H1 (cell line): ENCODE measurements around the gene ALOX5AP. TPM values are rescaled to one million over a fixed set of nuclear protein-coding genes. Genes with fewer than 3 reads are reported as not detected.

Experiments used
- CTCF ChIA-PET: fragments of 300-600 bp; sonication (Branson Sonifier 250); formaldehyde crosslinking; loops from one replicate; lab custom pipeline; 2021; ENCODE audit not compliant: partially characterized antibody; lab: Charles Lee
- POLR2A ChIA-PET: fragments of 300-600 bp; sonication (Branson Sonifier 250); formaldehyde crosslinking; loops from one replicate; lab custom pipeline; 2021; ENCODE audit warnings: inconsistent platforms; ENCODE audit not compliant: partially characterized antibody; lab: Charles Lee
- DNase-seq, 2 experiments: peaks; one replicate each; pipeline versions ENCODE4 v3.0.0 to v3.0.0-alpha.2; 2010 to 2022; ENCODE audit warnings: low spot score in 2 of 2, low read depth in 1 of 2, mixed read lengths in 1 of 2
- FAIRE-seq: peaks from 2 replicates; lab custom pipeline; 2011; peaks lifted over from hg19 to GRCh38; lab: Jason Lieb, UNC
- H2AFZ ChIP-seq: 2 replicates; pipeline ENCODE4 v1.8.1; 2012; ENCODE audit warnings: low read length, inconsistent platforms
- H2AK5ac ChIP-seq: 2 replicates; pipeline ENCODE4 v1.6.1; 2013; ENCODE audit warnings: low read depth, low read length
- H2BK120ac ChIP-seq: replicated peaks from 2 replicates; pipeline ENCODE3; 2013; ENCODE audit warnings: low read depth, low read length, inconsistent platforms
- H2BK12ac ChIP-seq: 2 replicates; pipeline ENCODE4 v1.6.1; 2013; ENCODE audit warnings: low read depth, low read length
- H2BK15ac ChIP-seq: 2 replicates; pipeline ENCODE4 v1.6.1; 2013; ENCODE audit warnings: low read length
- H2BK20ac ChIP-seq: 2 replicates; pipeline ENCODE4 v1.6.1; 2013; ENCODE audit warnings: low read length
- H2BK5ac ChIP-seq: 2 replicates; pipeline ENCODE4 v1.6.1; 2013; ENCODE audit warnings: low read depth, low read length
- H3K14ac ChIP-seq: 2 replicates; pipeline ENCODE4 v1.6.1; 2013; ENCODE audit warnings: inconsistent platforms; ENCODE audit not compliant: insufficient read length
- H3K18ac ChIP-seq: 2 replicates; pipeline ENCODE4 v1.6.1; 2013; ENCODE audit warnings: low read length; ENCODE audit errors: extremely low read depth
- H3K23ac ChIP-seq: 2 replicates; pipeline ENCODE4 v1.6.1; 2013; ENCODE audit warnings: inconsistent platforms; ENCODE audit not compliant: insufficient read length
- H3K23me2 ChIP-seq: 2 replicates; pipeline ENCODE4 v1.6.1; 2013; ENCODE audit warnings: low read depth, low read length
- H3K27ac ChIP-seq: 2 replicates; pipeline ENCODE4 v1.6.1; 2011; ENCODE audit warnings: low read depth, low read length, inconsistent platforms
- H3K27me3 ChIP-seq, 4 experiments: replicated peaks in 1 of 4; 1 replicate in 1 of 4; 2 replicates in 3 of 4; pipeline versions ENCODE4 v1.6.1 to v1.8.1; 2011 to 2013; ENCODE audit warnings: low read length in 3 of 4, mild to moderate bottlenecking in 3 of 4, inconsistent platforms in 2 of 4, mixed read lengths in 2 of 4, moderate library complexity in 1 of 4; ENCODE audit not compliant: control insufficient read depth in 3 of 4, insufficient read depth in 3 of 4; ENCODE audit errors: extremely low read depth in 1 of 4
- H3K36me3 ChIP-seq, 4 experiments: 2 replicates each; pipeline versions ENCODE4 v1.6.1 to v1.8.1; 2011 to 2013; ENCODE audit warnings: mild to moderate bottlenecking in 4 of 4, low read length in 3 of 4, moderate library complexity in 2 of 4, control low read depth in 1 of 4, inconsistent platforms in 1 of 4; ENCODE audit not compliant: insufficient read depth in 4 of 4, control insufficient read depth in 2 of 4
- H3K4ac ChIP-seq: replicated peaks from 2 replicates; pipeline ENCODE3; 2013; ENCODE audit warnings: low read length, low read depth, mixed read lengths, inconsistent platforms; ENCODE audit not compliant: insufficient read length
- H3K4me1 ChIP-seq, 4 experiments: replicated peaks in 1 of 4; 1 replicate in 1 of 4; 2 replicates in 3 of 4; pipeline versions ENCODE4 v1.6.1 to v1.8.1; 2011 to 2013; ENCODE audit warnings: low read length in 3 of 4, inconsistent platforms in 2 of 4, mixed read lengths in 1 of 4; ENCODE audit not compliant: insufficient read depth in 4 of 4, control insufficient read depth in 3 of 4
- H3K4me2 ChIP-seq, 2 experiments: 2 replicates each; pipeline versions ENCODE4 v1.6.1 to v1.8.1; 2011 to 2013; ENCODE audit warnings: low read depth in 2 of 2, low read length in 2 of 2, control low read depth in 1 of 2, inconsistent platforms in 1 of 2, mild to moderate bottlenecking in 1 of 2; ENCODE audit not compliant: insufficient read depth in 1 of 2
- H3K4me3 ChIP-seq, 4 experiments: fragments of 200-600, 300-600 bp in 1 of 4; sonication (generic), shearing (Covaris generic), sonication (Bioruptor Twin) in 1 of 4; 2 replicates each; pipeline versions ENCODE4 v1.5.1 to v1.8.1; 2011 to 2016; ENCODE audit warnings: low read length in 4 of 4, low read depth in 3 of 4, control low read depth in 2 of 4, inconsistent platforms in 2 of 4, mild to moderate bottlenecking in 2 of 4, mixed read lengths in 1 of 4, moderate library complexity in 1 of 4; ENCODE audit not compliant: insufficient read depth in 2 of 4; ENCODE audit errors: extremely low read depth in 1 of 4
- H3K56ac ChIP-seq: replicated peaks from 2 replicates; pipeline ENCODE3; 2013; ENCODE audit warnings: low read depth, mild to moderate bottlenecking, mixed read lengths, low read length, inconsistent platforms; ENCODE audit not compliant: insufficient read length
- H3K79me1 ChIP-seq: 2 replicates; pipeline ENCODE4 v1.6.1; 2013; ENCODE audit warnings: low read depth, low read length, control low read depth
- H3K79me2 ChIP-seq, 2 experiments: 2 replicates each; pipeline versions ENCODE4 v1.6.1 to v1.8.1; 2012 to 2013; ENCODE audit warnings: low read length in 2 of 2, mild to moderate bottlenecking in 2 of 2, inconsistent platforms in 1 of 2; ENCODE audit not compliant: insufficient read depth in 2 of 2, control insufficient read depth in 1 of 2
- H3K9ac ChIP-seq, 4 experiments: replicated peaks in 1 of 4; 1 replicate in 1 of 4; 2 replicates in 3 of 4; pipeline versions ENCODE4 v1.6.1 to v1.8.1; 2011 to 2013; ENCODE audit warnings: low read depth in 3 of 4, low read length in 3 of 4, control low read depth in 2 of 4, mild to moderate bottlenecking in 2 of 4, moderate library complexity in 2 of 4, inconsistent platforms in 1 of 4; ENCODE audit errors: extremely low read depth in 1 of 4
- H3K9me3 ChIP-seq, 2 experiments: 2 replicates each; pipeline versions ENCODE4 v1.6.1 to v1.8.1; 2012 to 2013; ENCODE audit warnings: mild to moderate bottlenecking in 2 of 2, moderate library complexity in 2 of 2, control low read depth in 1 of 2, inconsistent platforms in 1 of 2, low read depth in 1 of 2, low read length in 1 of 2, mixed read lengths in 1 of 2; ENCODE audit not compliant: insufficient read depth in 2 of 2
- H4K20me1 ChIP-seq, 2 experiments: replicated peaks in 1 of 2; 2 replicates each; pipeline versions ENCODE3 to v1.8.1; 2011 to 2013; ENCODE audit warnings: inconsistent platforms in 2 of 2, low read length in 2 of 2, mild to moderate bottlenecking in 1 of 2; ENCODE audit not compliant: insufficient read depth in 2 of 2, control insufficient read depth in 1 of 2
- H4K5ac ChIP-seq: 2 replicates; pipeline ENCODE4 v1.6.1; 2013; ENCODE audit warnings: low read length, low read depth, mixed read lengths, inconsistent platforms; ENCODE audit not compliant: insufficient read length
- H4K8ac ChIP-seq: 2 replicates; pipeline ENCODE4 v1.8.0; 2013; ENCODE audit warnings: mild to moderate bottlenecking, moderate library complexity, low read length, inconsistent platforms; ENCODE audit not compliant: insufficient read depth; ENCODE audit errors: extremely low read depth
- H4K91ac ChIP-seq: replicated peaks from 2 replicates; pipeline ENCODE3; 2013; ENCODE audit warnings: low read length, mixed read lengths, inconsistent platforms; ENCODE audit not compliant: insufficient read length
- BACH1 ChIP-seq: IDR thresholded peaks from 2 replicates; pipeline ENCODE4 v1.6.1; 2012; ENCODE audit warnings: low read length, improper control_type of control experiment
- CEBPB ChIP-seq: IDR thresholded peaks from 2 replicates; pipeline ENCODE4 v1.6.1; 2012; ENCODE audit warnings: low read depth, low read length
- CHD1 ChIP-seq: IDR thresholded peaks from 2 replicates; pipeline ENCODE4 v1.6.1; 2012; ENCODE audit warnings: low read depth, low read length, improper control_type of control experiment
- JUN ChIP-seq: IDR thresholded peaks from 2 replicates; pipeline ENCODE4 v1.6.1; 2011; ENCODE audit warnings: low read depth, mild to moderate bottlenecking, improper control_type of control experiment, low read length
- NANOG ChIP-seq: IDR thresholded peaks from 2 replicates; pipeline ENCODE4 v1.6.1; 2011; ENCODE audit warnings: low read length, low read depth, mild to moderate bottlenecking, inconsistent platforms; ENCODE audit not compliant: insufficient read depth, poor library complexity, severe bottlenecking
- POU5F1 ChIP-seq: IDR thresholded peaks from 2 replicates; pipeline ENCODE4 v1.6.1; 2011; ENCODE audit warnings: low read depth, mild to moderate bottlenecking, low read length, moderate library complexity
- RBBP5 ChIP-seq: IDR thresholded peaks from 2 replicates; pipeline ENCODE4 v1.7.1; 2012; ENCODE audit warnings: low read depth, mild to moderate bottlenecking, inconsistent platforms, low read length, moderate library complexity, borderline replicate concordance
- SP2 ChIP-seq: IDR thresholded peaks from 2 replicates; pipeline ENCODE4 v1.6.1; 2012; ENCODE audit warnings: mild to moderate bottlenecking, low read length, inconsistent platforms
- SP4 ChIP-seq: IDR thresholded peaks from 2 replicates; pipeline ENCODE4 v1.6.1; 2012; ENCODE audit warnings: low read length, inconsistent platforms
- SRF ChIP-seq: IDR thresholded peaks from 2 replicates; pipeline ENCODE4 v1.6.1; 2011; ENCODE audit warnings: mild to moderate bottlenecking, low read depth, low read length, moderate library complexity
- TCF12 ChIP-seq: IDR thresholded peaks from 2 replicates; pipeline ENCODE4 v1.6.1; 2011; ENCODE audit warnings: low read depth, mild to moderate bottlenecking, low read length
- WGBS, 2 experiments: shearing (Covaris generic) in 1 of 2; methylation state at CpG; one replicate each; pipeline versions ENCODE4 v1.1.6 to v1.1.7; 2013 to 2015; ENCODE audit warnings: low lambda C conversion rate in 2 of 2, mixed read lengths in 2 of 2, inconsistent platforms in 1 of 2, low coverage in 1 of 2, missing lambda C conversion rate in 1 of 2; ENCODE audit not compliant: insufficient replicate concordance in 2 of 2, insufficient coverage in 1 of 2, insufficient read length in 1 of 2; ENCODE audit errors: extremely low coverage in 1 of 2, missing lambda C conversion rate in 1 of 2; 5-methylcytosine and 5-hydroxymethylcytosine counted together
- polyA plus RNA-seq, 7 experiments: library from polyadenylated mRNA; depleted of rRNA in 3 of 7; stranded (reverse) in 5 of 7; unstranded in 2 of 7; fragments of >200 nt in 5 of 7; fragments of 200-250 nt in 2 of 7; gene quantifications; 1 replicate in 5 of 7; 2 replicates in 1 of 7; 4 replicates in 1 of 7; pipeline versions ENCODE4 v1.2.1 to v1.2.3, GENCODE V29; 2011 to 2013; ENCODE audit warnings: missing spikeins in 2 of 7, mixed read lengths in 2 of 7
- total RNA-seq: library from RNA; stranded (reverse); fragmentation: NEBNext Ultra II Directional; extraction: Animal tissue kit (Norgen Biotek cat#: 25700); gene quantifications from 2 replicates; pipeline ENCODE4 v1.2.1, GENCODE V29; 2021
- TF ChIP-seq, protein P1 (sequence below): IDR thresholded peaks from 2 replicates; pipeline ENCODE4 v1.6.1; 2012; ENCODE audit warnings: inconsistent platforms
- TF ChIP-seq, protein P2 (sequence below): IDR thresholded peaks from 2 replicates; pipeline ENCODE4 v1.6.1; 2011; ENCODE audit warnings: low read length, improper control_type of control experiment
- TF ChIP-seq, protein P3 (sequence below): IDR thresholded peaks from 2 replicates; pipeline ENCODE4 v1.6.1; 2012; ENCODE audit warnings: inconsistent platforms

Gene ALOX5AP
- total and polyA plus RNA-seq, 2 of the 8 experiments (the other 6 are each of a cell fraction or from before 2014, with no cell fraction given), result not detected

DNA sequence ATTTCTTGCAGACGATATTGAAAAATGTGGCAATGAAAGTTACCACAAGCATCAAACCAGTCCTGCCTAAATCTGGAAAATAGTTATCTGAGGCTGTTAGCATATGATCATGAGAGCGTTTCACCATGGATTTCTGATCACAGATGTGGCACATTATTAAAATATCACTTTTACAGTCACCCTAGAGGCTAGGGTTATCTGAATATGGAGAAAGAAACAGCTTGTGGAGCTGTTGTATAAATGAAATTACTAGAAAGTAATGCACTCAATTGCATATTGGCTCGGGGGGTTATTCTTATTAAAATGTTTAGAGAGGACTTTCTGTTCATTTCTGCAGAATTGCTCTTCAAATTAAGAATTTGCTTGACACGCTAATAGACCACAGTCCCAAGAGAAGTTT, 35.6 kb downstream of the ALOX5AP start:
- no peak overlapping the region for H3K56ac ChIP-seq
- DNase-seq (no peak), FAIRE-seq (no peak)
- CTCF ChIA-PET, result interaction anchor here (0.6 to 1.6 kb wide), 2 partner anchors 10 to 12 kb away, joined by 3 read pairs; no protein-coding TSS in a partner anchor
- no peak overlapping the region for H3K4me3 ChIP-seq
- H2BK12ac ChIP-seq, result no peak overlapping the region
- no peak overlapping the region for H2AFZ ChIP-seq
- H2AK5ac ChIP-seq, result no peak overlapping the region
- no peak overlapping the region for H2BK20ac ChIP-seq
- WGBS, 2 experiments, result 84% methylated on average over 4 of the region's 4 CpGs; no CpG with 5 or more reads in 1 of the 2 experiments
- H4K5ac ChIP-seq, result no peak overlapping the region
- H3K79me1 ChIP-seq, result no peaks in the 10 kb centered on the region
- H3K79me2 ChIP-seq, result no peaks in the 10 kb centered on the region
- H3K23ac ChIP-seq, result no peak overlapping the region
- no peaks in the 10 kb centered on the region for H3K36me3 ChIP-seq
- H3K4me2 ChIP-seq, result no peak overlapping the region
- no peak overlapping the region for H3K9ac ChIP-seq
- no peaks in the 10 kb centered on the region; the same call in 1 of the 2 replicates for H3K23me2 ChIP-seq
- H3K14ac ChIP-seq, result no peak overlapping the region
- H2BK15ac ChIP-seq, result no peak overlapping the region
- H4K8ac ChIP-seq, result no peak overlapping the region
- H3K4me1 ChIP-seq, result no peaks in the 10 kb centered on the region
- H3K9me3 ChIP-seq, result no peaks in the 10 kb centered on the region
- no peak overlapping the region for H2BK5ac ChIP-seq
- POLR2A ChIA-PET, result no interaction called here
- no peaks in the 10 kb centered on the region for H4K20me1 ChIP-seq
- H3K27me3 ChIP-seq, result no peaks in the 10 kb centered on the region
- H3K18ac ChIP-seq, result no peak overlapping the region
- H3K4ac ChIP-seq, result no peak overlapping the region
- H3K27ac ChIP-seq, result no peak overlapping the region
- H2BK120ac ChIP-seq, result no peak overlapping the region
- H4K91ac ChIP-seq, result no peak overlapping the region
- TF ChIP-seq, protein P1, sequence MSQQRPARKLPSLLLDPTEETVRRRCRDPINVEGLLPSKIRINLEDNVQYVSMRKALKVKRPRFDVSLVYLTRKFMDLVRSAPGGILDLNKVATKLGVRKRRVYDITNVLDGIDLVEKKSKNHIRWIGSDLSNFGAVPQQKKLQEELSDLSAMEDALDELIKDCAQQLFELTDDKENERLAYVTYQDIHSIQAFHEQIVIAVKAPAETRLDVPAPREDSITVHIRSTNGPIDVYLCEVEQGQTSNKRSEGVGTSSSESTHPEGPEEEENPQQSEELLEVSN, result no peak
- TF ChIP-seq SRF, result no peak
- no peak for TF ChIP-seq BACH1
- no peak for TF ChIP-seq CEBPB
- TF ChIP-seq RBBP5, result no peak
- no peak for TF ChIP-seq TCF12
- no peak for TF ChIP-seq NANOG
- TF ChIP-seq POU5F1, result no peak
- no peak for TF ChIP-seq SP4
- TF ChIP-seq, protein P2, sequence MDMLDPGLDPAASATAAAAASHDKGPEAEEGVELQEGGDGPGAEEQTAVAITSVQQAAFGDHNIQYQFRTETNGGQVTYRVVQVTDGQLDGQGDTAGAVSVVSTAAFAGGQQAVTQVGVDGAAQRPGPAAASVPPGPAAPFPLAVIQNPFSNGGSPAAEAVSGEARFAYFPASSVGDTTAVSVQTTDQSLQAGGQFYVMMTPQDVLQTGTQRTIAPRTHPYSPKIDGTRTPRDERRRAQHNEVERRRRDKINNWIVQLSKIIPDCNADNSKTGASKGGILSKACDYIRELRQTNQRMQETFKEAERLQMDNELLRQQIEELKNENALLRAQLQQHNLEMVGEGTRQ, result no peak
- TF ChIP-seq, protein P3, sequence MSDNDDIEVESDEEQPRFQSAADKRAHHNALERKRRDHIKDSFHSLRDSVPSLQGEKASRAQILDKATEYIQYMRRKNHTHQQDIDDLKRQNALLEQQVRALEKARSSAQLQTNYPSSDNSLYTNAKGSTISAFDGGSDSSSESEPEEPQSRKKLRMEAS, result no peak
- TF ChIP-seq CHD1, result no peak
- no peak for TF ChIP-seq JUN
- TF ChIP-seq SP2, result no peak
